Measurements from ENCODE around the gene LRBA.

- TF ChIP-seq, protein P1, sequence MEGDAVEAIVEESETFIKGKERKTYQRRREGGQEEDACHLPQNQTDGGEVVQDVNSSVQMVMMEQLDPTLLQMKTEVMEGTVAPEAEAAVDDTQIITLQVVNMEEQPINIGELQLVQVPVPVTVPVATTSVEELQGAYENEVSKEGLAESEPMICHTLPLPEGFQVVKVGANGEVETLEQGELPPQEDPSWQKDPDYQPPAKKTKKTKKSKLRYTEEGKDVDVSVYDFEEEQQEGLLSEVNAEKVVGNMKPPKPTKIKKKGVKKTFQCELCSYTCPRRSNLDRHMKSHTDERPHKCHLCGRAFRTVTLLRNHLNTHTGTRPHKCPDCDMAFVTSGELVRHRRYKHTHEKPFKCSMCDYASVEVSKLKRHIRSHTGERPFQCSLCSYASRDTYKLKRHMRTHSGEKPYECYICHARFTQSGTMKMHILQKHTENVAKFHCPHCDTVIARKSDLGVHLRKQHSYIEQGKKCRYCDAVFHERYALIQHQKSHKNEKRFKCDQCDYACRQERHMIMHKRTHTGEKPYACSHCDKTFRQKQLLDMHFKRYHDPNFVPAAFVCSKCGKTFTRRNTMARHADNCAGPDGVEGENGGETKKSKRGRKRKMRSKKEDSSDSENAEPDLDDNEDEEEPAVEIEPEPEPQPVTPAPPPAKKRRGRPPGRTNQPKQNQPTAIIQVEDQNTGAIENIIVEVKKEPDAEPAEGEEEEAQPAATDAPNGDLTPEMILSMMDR (IDR thresholded peaks at IDR 0.05; ENCODE audit: low read length): no peak
- TF ChIP-seq EZH2 (optimal IDR thresholded peaks at IDR 0.05; ENCODE audit: low read depth, low read length): no peak
Observed at GRCh38 chr4:151004222-151004621, 10.9 kb downstream of the LRBA start.

Data from MM.1S (cell line).